Kidney (tissue), 14 donors: ENCODE results near the gene PLEKHA8. TPM values are rescaled to one million over a fixed set of nuclear protein-coding genes. Genes with fewer than 3 reads are reported as not detected.
"Not testable (repeated sequence)": the region's sequence is repeated elsewhere in the genome, so short reads cannot be mapped to it uniquely, and the experiment has no call there.

Source experiments
- DNase-seq, 5 donors: peaks; one replicate each; pipeline ENCODE4 v3.0.0-alpha.2; 2013 to 2020
- FAIRE-seq: peaks from 2 replicates; lab custom pipeline; 2012; peaks lifted over from hg19 to GRCh38; lab: Jason Lieb, UNC
- H3K27ac ChIP-seq, 2 donors: one replicate each; pipeline ENCODE4 v1.7.0; 2013; ENCODE audit warnings: low read depth in 2 of 2, low read length in 2 of 2, inconsistent platforms in 1 of 2
- H3K27me3 ChIP-seq: one replicate; pipeline ENCODE4 v1.7.1; 2013; ENCODE audit warnings: low read length, inconsistent platforms; ENCODE audit not compliant: control insufficient read depth, insufficient read depth
- H3K36me3 ChIP-seq, 3 donors: one replicate each; pipeline versions ENCODE4 v1.7.0 to v1.7.1; 2013; ENCODE audit warnings: low read length in 3 of 3, control low read depth in 1 of 3, inconsistent platforms in 1 of 3; ENCODE audit not compliant: insufficient read depth in 3 of 3, control insufficient read depth in 2 of 3
- H3K4me1 ChIP-seq, 3 donors: one replicate each; pipeline versions ENCODE4 v1.7.0 to v1.7.1; 2013; ENCODE audit warnings: low read length in 3 of 3, inconsistent platforms in 1 of 3, low read depth in 1 of 3; ENCODE audit not compliant: control insufficient read depth in 2 of 3, insufficient read depth in 2 of 3
- H3K4me3 ChIP-seq, 3 donors: one replicate each; pipeline versions ENCODE4 v1.7.0 to v1.8.1; 2013; ENCODE audit warnings: low read length in 3 of 3, control low read depth in 1 of 3, inconsistent platforms in 1 of 3
- H3K9ac ChIP-seq, 3 donors: one replicate each; pipeline versions ENCODE4 v1.7.0 to v1.7.1; 2013; ENCODE audit warnings: low read length in 3 of 3, control low read depth in 1 of 3, inconsistent platforms in 1 of 3
- H3K9me3 ChIP-seq, 3 donors: one replicate each; pipeline versions ENCODE4 v1.7.0 to v1.7.1; 2013; ENCODE audit warnings: low read length in 3 of 3, control low read depth in 1 of 3, inconsistent platforms in 1 of 3; ENCODE audit not compliant: control insufficient read depth in 2 of 3, insufficient read depth in 1 of 3
- intact Hi-C: fragments of 100-400 bp; cut with DNase I; formaldehyde crosslinking; loops from one replicate; pipeline ENCODE4 v1.11.1; 2022
- polyA plus RNA-seq: library from polyadenylated mRNA; stranded (reverse); fragments of 350-450 nt; fragmentation: Illumina TruSeq; extraction: RNeasy Lipid Tissue Mini Kit (QIAGEN cat#74804); gene quantifications from one replicate; pipeline ENCODE4 v1.2.3, GENCODE V29; 2014; ENCODE audit warnings: low read depth, low replicate concordance; ENCODE audit not compliant: insufficient read depth
- total RNA-seq: library from RNA; stranded (reverse); fragmentation: NEBNext Ultra II Directional; extraction: Animal tissue kit (Norgen Biotek cat#: 25700); gene quantifications from one replicate; pipeline ENCODE4 v1.2.1, GENCODE V29; 2021
- TF ChIP-seq, protein P1 (sequence below): IDR thresholded peaks from 3 replicates; pipeline ENCODE4 v1.5.1; 2012; ENCODE audit warnings: mild to moderate bottlenecking, moderate library complexity, borderline replicate concordance; ENCODE audit not compliant: insufficient read depth; ENCODE audit errors: extremely low read depth
- donor health status: control.
- donor health status: control.
- donor health status: control.
- donor health status: control.
- donor health status: control.
- donor health status: DM: yes; HTN: yes; CAD: no.
- donor health status: Normal renal cell carcinoma (clear cell type).

Gene PLEKHA8
- total and polyA plus RNA-seq, 2 donors from 2014 or later: 4.8 to 8.5 TPM

DNA sequence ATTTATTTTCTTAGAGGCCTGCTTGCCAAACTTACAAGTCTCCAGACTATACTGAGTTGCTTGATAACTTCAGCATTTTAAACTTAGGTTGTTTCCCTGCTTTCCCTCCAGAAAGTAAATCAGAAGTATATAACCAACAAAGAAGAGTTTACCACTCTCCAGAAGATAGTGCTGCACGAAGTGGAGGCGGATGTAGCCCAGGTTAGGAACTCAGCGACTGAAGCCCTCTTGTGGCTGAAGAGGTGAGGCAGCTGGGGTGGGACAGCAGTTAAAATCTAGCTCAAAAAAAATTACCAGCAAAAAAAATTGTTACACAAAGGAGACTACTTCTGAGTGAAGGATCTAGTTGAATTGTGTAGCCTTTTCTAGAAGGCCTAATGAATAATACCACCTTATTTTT lies 33.6 kb downstream of the PLEKHA8 start:
- H3K9me3 ChIP-seq, H3K9ac ChIP-seq, H3K27me3 ChIP-seq, H3K36me3 ChIP-seq, H3K4me3 ChIP-seq, H3K27ac ChIP-seq, H3K4me1 ChIP-seq, FAIRE-seq, intact Hi-C loops: not testable (repeated sequence)
- peak in 3 of 5 donors; percentile 14 to 30 (median 21) for DNase-seq
- TF ChIP-seq, protein P1, sequence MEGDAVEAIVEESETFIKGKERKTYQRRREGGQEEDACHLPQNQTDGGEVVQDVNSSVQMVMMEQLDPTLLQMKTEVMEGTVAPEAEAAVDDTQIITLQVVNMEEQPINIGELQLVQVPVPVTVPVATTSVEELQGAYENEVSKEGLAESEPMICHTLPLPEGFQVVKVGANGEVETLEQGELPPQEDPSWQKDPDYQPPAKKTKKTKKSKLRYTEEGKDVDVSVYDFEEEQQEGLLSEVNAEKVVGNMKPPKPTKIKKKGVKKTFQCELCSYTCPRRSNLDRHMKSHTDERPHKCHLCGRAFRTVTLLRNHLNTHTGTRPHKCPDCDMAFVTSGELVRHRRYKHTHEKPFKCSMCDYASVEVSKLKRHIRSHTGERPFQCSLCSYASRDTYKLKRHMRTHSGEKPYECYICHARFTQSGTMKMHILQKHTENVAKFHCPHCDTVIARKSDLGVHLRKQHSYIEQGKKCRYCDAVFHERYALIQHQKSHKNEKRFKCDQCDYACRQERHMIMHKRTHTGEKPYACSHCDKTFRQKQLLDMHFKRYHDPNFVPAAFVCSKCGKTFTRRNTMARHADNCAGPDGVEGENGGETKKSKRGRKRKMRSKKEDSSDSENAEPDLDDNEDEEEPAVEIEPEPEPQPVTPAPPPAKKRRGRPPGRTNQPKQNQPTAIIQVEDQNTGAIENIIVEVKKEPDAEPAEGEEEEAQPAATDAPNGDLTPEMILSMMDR: peak; percentile 36

DNA sequence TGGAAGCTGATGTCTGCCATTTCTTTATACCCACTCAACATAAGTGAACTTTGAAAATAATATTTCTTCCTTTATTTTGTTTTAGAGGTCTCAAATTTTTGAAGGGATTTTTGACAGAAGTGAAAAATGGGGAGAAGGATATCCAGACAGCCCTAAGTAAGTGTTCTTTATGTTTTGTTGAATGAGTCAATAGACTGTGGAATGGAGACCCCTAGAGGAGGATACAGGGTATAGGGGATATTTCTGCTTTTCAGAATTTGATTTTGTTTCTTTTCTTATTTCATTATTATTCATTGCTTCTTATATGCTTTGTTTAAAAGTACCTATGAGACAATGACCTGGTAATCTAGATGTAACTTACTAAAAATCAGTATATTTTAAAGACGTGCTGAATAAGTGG lies 34.4 kb downstream of the PLEKHA8 start:
- H3K36me3 ChIP-seq: peaks cover 0 to 9% (median 0%) of the 10 kb centered on the region in 3 donors
- peak; percentile 82 for FAIRE-seq
- H3K9ac ChIP-seq: no peak overlapping the region
- intact Hi-C loops: no loop called here
- TF ChIP-seq, protein P1: peak; percentile 31
- no peak overlapping the region for H3K27ac ChIP-seq
- no peaks in the 10 kb centered on the region for H3K27me3 ChIP-seq
- peak in 2 of 5 donors; percentile 49 to 76 for DNase-seq
- no peaks in the 10 kb centered on the region for H3K4me1 ChIP-seq
- H3K9me3 ChIP-seq: no peaks in the 10 kb centered on the region
- H3K4me3 ChIP-seq: no peak overlapping the region

DNA sequence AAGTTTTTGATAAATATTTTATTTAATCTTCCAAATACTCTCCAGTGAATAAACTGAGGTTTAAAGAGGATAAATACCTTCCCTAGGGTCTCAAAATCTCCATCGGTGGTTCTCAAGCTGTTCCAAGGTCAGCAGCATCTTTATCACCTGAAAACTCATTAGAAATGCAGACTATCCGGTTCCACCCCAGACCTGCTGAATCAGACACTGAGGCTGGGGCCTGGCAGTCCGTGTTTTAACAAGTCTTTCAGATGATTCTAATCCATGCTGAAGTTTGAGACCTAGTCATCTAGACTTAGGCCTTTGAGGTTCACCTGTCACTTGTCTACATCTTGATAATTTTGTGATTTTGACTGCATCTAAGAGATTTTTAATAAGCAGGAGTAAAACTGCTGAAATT lies 37.5 kb downstream of the PLEKHA8 start:
- no peak for FAIRE-seq
- intact Hi-C loops: no loop called here
- no peak overlapping the region for H3K27ac ChIP-seq

More for the DNA sequence above, 37.5 kb downstream of the PLEKHA8 start:
- Histone ChIP-seq H3K9ac (no peak overlapping the region), H3K27me3 (no peaks in the 10 kb centered on the region), H3K4me1 (no peaks in the 10 kb centered on the region), H3K36me3 (peaks cover 0 to 9% (median 0%) of the 10 kb centered on the region in 3 donors), H3K4me3 (no peak overlapping the region), H3K9me3 (no peaks in the 10 kb centered on the region)
- no peak for DNase-seq
- TF ChIP-seq, protein P1: no peak
